Naive thymus-derived CD4-positive, alpha-beta T cell (primary cell): ENCODE results near the gene AGAP1. TPM values are rescaled to one million over a fixed set of nuclear protein-coding genes. Genes with fewer than 3 reads are reported as not detected.

Experiments
- ATAC-seq: fragments of 150-1000 bp; cut with Tn5 transposase; 2 replicates; pipeline ENCODE4 v1.10.0; 2021; ENCODE audit warnings: mild to moderate bottlenecking, moderate library complexity
- CTCF ChIA-PET: fragments of 350-600 bp; sonication (Branson Sonifier 250); formaldehyde crosslinking; loops from one replicate; lab custom pipeline; 2021; ENCODE audit warnings: antibody characterized with exemption; lab: Charles Lee
- POLR2A ChIA-PET: fragments of 350-600 bp; sonication (Branson Sonifier 250); formaldehyde crosslinking; loops from one replicate; lab custom pipeline; 2021; ENCODE audit warnings: antibody characterized with exemption, inconsistent platforms; lab: Charles Lee
- DNase-seq, 9 donors: peaks; one replicate each; pipeline versions ENCODE4 v3.0.0 to v3.0.0-alpha.2; 2020 to 2022; ENCODE audit warnings: mixed read lengths in 1 of 9
- H3K27ac ChIP-seq: one replicate; pipeline ENCODE4 v1.7.0; 2013; ENCODE audit warnings: mild to moderate bottlenecking, low read depth, low read length, moderate library complexity
- H3K27me3 ChIP-seq, 2 donors: one replicate each; pipeline ENCODE4 v1.7.0; 2013; ENCODE audit warnings: low read length in 2 of 2, mild to moderate bottlenecking in 2 of 2, moderate library complexity in 2 of 2; ENCODE audit not compliant: control insufficient read depth in 2 of 2, insufficient read depth in 2 of 2
- H3K36me3 ChIP-seq, 3 experiments: 1 replicate in 2 of 3; 2 replicates in 1 of 3; pipeline ENCODE4 v1.7.0; 2013; ENCODE audit warnings: low read length in 3 of 3, mild to moderate bottlenecking in 3 of 3, moderate library complexity in 1 of 3; ENCODE audit not compliant: insufficient read depth in 3 of 3, control insufficient read depth in 2 of 3
- H3K4me1 ChIP-seq, 2 donors: one replicate each; pipeline ENCODE4 v1.7.0; 2013; ENCODE audit warnings: low read length in 2 of 2, mild to moderate bottlenecking in 2 of 2, moderate library complexity in 1 of 2; ENCODE audit not compliant: control insufficient read depth in 2 of 2, insufficient read depth in 2 of 2
- H3K4me3 ChIP-seq: 2 replicates; pipeline ENCODE4 v1.7.0; 2013; ENCODE audit warnings: mild to moderate bottlenecking, low read length
- H3K9me3 ChIP-seq, 3 experiments: 1 replicate in 2 of 3; 2 replicates in 1 of 3; pipeline ENCODE4 v1.7.0; 2013; ENCODE audit warnings: low read length in 3 of 3; ENCODE audit not compliant: control insufficient read depth in 2 of 3
- H3K27ac Mint-ChIP-seq, 9 donors: one replicate each; pipeline ENCODE4 v1.8.0; 2020 to 2022; ENCODE audit warnings: mixed read lengths in 9 of 9, mild to moderate bottlenecking in 8 of 9, moderate library complexity in 5 of 9, inconsistent platforms in 2 of 9
- H3K27me3 Mint-ChIP-seq, 5 donors: one replicate each; pipeline ENCODE4 v1.8.0; 2021 to 2022; ENCODE audit warnings: mixed read lengths in 5 of 5, mild to moderate bottlenecking in 1 of 5
- H3K36me3 Mint-ChIP-seq, 5 donors: one replicate each; pipeline ENCODE4 v1.8.0; 2020 to 2022; ENCODE audit warnings: mixed read lengths in 5 of 5, mild to moderate bottlenecking in 3 of 5, inconsistent platforms in 1 of 5
- H3K4me1 Mint-ChIP-seq, 7 donors: one replicate each; pipeline ENCODE4 v1.8.0; 2020 to 2022; ENCODE audit warnings: mixed read lengths in 7 of 7, mild to moderate bottlenecking in 3 of 7, inconsistent platforms in 1 of 7
- H3K4me3 Mint-ChIP-seq, 10 donors: one replicate each; pipeline ENCODE4 v1.8.0; 2020 to 2022; ENCODE audit warnings: mild to moderate bottlenecking in 10 of 10, mixed read lengths in 10 of 10, moderate library complexity in 6 of 10, inconsistent platforms in 2 of 10
- H3K9me3 Mint-ChIP-seq, 11 donors: one replicate each; pipeline ENCODE4 v1.8.0; 2020 to 2022; ENCODE audit warnings: mixed read lengths in 11 of 11, mild to moderate bottlenecking in 4 of 11, inconsistent platforms in 1 of 11, moderate library complexity in 1 of 11
- intact Hi-C, 2 donors: fragments of 100-400 bp; cut with micrococcal nuclease; formaldehyde crosslinking; loops; one replicate each; pipeline ENCODE4 v1.15.1; 2023
- polyA plus RNA-seq, 2 donors: library from polyadenylated mRNA; unstranded; fragments of 300-500 nt; fragmentation: Illumina TruSeq; gene quantifications; one replicate each; pipeline ENCODE4 v1.2.3, GENCODE V29; 2021
- total RNA-seq, 6 experiments: library from RNA in 5 of 6; stranded (reverse) in 5 of 6; gene quantifications; 1 replicate in 5 of 6; 2 replicates in 1 of 6; pipeline ENCODE4 v1.2.3 and lab custom pipeline; 2021 to 2026

AGAP1 gene
- total and polyA plus RNA-seq, 7 experiments from 2014 or later: 0.35 to 9.6 (median 0.85) TPM; not detected in 2

DNA sequence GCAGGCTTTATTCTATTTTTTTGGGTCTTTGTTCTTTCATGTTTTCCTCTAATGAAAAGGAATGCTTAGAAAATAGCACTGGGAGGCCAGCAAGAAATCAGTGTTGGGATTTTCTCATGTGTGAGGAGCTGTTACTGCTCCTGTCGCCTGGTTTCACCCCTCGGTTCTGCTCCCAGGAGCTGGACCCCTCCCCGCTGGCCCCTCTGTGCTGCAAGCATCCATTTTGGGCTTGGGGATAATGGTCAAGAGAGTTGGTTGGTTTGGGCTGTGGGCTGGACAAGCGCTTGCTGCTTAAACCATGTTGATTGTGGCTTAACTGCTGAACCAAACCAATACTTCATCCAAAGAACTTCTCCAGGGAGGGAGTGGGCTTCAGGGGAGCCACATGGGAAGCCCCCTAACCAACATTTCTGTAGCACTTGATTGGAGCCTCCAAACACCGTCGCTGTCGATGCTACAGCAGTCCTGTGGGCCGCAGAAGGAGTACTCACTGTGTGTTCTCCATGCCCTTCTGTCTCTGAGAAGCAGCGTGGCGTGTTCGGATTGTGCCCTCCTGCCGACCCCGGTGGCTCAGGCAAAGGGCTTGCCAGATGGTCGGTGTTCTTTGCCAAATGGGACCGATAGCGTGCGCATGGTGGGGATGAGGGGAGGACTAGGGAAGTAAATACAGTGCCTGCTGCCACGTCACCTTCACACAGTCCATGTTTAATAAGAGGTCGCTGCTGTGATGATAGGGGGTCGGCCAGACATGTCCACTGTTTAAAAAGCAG, 40.0 kb downstream of the AGAP1 start:
- H3K36me3 Mint-ChIP-seq: no peaks in the 10 kb centered on the region
- Histone ChIP-seq H3K36me3 (no peaks in the 10 kb centered on the region), H3K4me1 (no peaks in the 10 kb centered on the region), H3K4me3 (no peak overlapping the region), H3K9me3 (no peaks in the 10 kb centered on the region), H3K27me3 (no peaks in the 10 kb centered on the region), H3K27ac (no peak overlapping the region)
- intact Hi-C loops: no loop called here
- no peak for ATAC-seq
- CTCF ChIA-PET: no interaction called here
- peaks cover 0 to 4% (median 0%) of the 10 kb centered on the region in 11 donors for H3K9me3 Mint-ChIP-seq
- no peak overlapping the region for H3K27ac Mint-ChIP-seq
- POLR2A ChIA-PET: no interaction called here
- H3K4me1 Mint-ChIP-seq: peaks cover 0 to 7% (median 0%) of the 10 kb centered on the region in 7 donors
- peaks cover 0 to 28% (median 6%) of the 10 kb centered on the region in 5 donors for H3K27me3 Mint-ChIP-seq
- H3K4me3 Mint-ChIP-seq: no peak overlapping the region
- no peak for DNase-seq

DNA sequence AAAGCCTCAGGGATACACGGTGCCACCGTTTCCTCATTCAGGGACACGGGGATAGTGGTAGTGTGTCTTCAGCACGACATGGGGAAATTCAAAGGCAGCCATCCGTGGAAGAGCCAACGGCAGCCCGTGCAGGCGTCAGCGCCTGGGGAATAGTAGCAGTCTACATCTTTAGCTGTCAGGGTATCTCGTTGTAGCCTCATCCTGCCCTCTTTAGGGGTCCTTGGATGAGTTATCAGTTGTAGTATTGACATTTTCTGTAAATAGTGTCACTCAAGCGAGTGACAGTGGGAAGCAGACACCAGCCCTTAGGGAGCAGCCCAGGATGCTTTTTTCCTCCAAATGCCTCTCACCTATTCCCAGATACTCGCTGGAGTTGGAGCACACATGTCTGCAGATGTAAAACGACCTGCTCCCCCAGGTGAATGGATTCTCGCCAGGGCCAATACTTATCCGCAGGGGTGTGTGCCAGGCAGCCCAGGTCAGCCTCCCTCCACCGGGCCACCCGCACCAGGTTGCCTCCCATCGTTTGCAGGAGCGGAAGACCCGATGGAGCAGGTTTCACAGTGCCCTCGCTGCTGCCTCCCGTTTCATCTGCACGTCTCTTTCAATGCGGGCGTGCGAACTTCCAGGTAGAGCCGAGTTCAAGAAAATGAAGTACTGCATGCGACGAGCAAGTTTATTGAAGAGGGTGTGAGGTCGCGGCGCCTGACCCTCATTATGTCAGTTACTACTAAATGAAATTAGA, 41.0 kb downstream of the AGAP1 start:
- Mint-ChIP-seq H3K27ac (no peak overlapping the region), H3K4me1 (peaks cover 0 to 7% (median 0%) of the 10 kb centered on the region in 7 donors), H3K4me3 (no peak overlapping the region), H3K36me3 (no peaks in the 10 kb centered on the region), H3K9me3 (peaks cover 0 to 4% (median 0%) of the 10 kb centered on the region in 11 donors), H3K27me3 (peaks cover 0 to 20% (median 10%) of the 10 kb centered on the region in 5 donors)
- DNase-seq (no peak), ATAC-seq (no peak)
- H3K4me3 ChIP-seq: no peak overlapping the region
- ChIA-PET POLR2A (no interaction called here), CTCF (no interaction called here)
- no peaks in the 10 kb centered on the region for H3K4me1 ChIP-seq
- H3K27ac ChIP-seq: no peak overlapping the region
- H3K27me3 ChIP-seq: no peaks in the 10 kb centered on the region
- intact Hi-C loops: no loop called here
- no peaks in the 10 kb centered on the region for H3K36me3 ChIP-seq
- no peaks in the 10 kb centered on the region for H3K9me3 ChIP-seq

DNA sequence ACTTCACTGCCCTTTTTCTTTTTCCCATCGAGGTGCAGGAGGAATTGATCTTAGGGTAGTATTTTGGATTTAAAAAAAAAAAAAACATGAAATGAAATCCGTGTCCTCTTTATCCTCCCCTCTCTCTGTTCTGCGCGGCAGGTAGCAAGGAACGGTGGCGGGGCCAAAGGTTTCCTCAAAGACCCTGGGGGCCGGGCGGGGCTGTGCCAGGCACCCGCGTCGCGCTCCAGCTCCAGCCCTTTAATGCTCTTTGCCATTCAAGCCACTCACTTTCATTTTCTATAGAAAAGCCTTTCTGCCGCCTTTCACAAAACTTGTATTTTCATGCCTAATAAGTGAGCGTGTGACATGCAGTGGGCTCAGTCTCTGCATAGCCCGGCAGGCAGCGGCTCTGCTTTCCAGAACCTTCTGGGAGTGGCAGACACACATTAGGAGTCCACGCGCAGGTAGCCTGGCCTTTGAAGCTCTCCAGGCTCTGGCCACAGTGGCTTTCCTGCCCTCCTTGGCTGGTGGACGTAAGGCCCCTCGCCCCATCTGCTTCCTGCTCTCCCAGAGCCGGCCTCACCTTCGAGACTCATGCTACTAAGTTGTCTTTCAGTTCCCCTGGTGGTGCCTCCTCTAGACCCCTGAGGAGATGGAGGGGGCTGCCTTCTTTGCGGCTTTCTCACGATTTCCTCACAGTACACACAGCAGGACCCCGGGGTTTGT, 41.7 kb downstream of the AGAP1 start:
- Mint-ChIP-seq H3K36me3 (no peaks in the 10 kb centered on the region), H3K4me1 (peaks cover 0 to 7% (median 0%) of the 10 kb centered on the region in 7 donors), H3K27ac (no peak overlapping the region), H3K4me3 (no peak overlapping the region), H3K27me3 (peaks cover 0 to 22% (median 10%) of the 10 kb centered on the region in 5 donors), H3K9me3 (peaks cover 0 to 4% (median 0%) of the 10 kb centered on the region in 11 donors)
- no peaks in the 10 kb centered on the region for H3K36me3 ChIP-seq
- H3K27ac ChIP-seq: no peak overlapping the region
- ChIA-PET CTCF (no interaction called here), POLR2A (no interaction called here)
- ATAC-seq: no peak
- intact Hi-C loops: no loop called here
- H3K4me1 ChIP-seq: no peaks in the 10 kb centered on the region
- H3K4me3 ChIP-seq: no peak overlapping the region
- no peak for DNase-seq
- no peaks in the 10 kb centered on the region for H3K9me3 ChIP-seq
- H3K27me3 ChIP-seq: no peaks in the 10 kb centered on the region

DNA sequence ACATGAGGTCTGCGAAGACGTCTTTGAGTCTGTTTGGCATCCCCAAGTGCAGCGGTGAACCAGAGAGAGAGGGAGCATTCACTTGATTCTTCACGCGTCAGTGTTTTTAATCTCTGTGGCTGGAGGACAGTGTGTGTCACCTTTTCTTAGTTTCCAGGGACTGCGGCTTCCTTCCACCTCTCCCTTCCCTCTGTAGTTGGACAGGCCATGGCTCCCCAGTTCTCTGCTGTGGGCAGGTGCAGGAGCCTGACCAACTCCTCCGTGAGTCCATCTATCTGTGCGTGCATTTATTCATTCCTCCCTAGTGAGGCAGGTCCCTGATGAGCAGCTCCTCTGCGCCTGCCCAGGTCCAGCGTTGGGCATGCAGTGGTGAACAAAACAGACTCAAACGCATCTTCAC, 42.9 kb downstream of the AGAP1 start:
- CTCF ChIA-PET: no interaction called here
- no peaks in the 10 kb centered on the region for H3K9me3 ChIP-seq
- H3K4me1 ChIP-seq: no peaks in the 10 kb centered on the region
- no peaks in the 10 kb centered on the region for H3K36me3 ChIP-seq
- DNase-seq (no peak), ATAC-seq (no peak)
- H3K27ac Mint-ChIP-seq: no peak overlapping the region
- H3K27me3 Mint-ChIP-seq: peaks cover 0 to 19% (median 10%) of the 10 kb centered on the region in 5 donors
- H3K36me3 Mint-ChIP-seq: no peaks in the 10 kb centered on the region
- H3K9me3 Mint-ChIP-seq: peaks cover 0 to 4% (median 0%) of the 10 kb centered on the region in 11 donors
- intact Hi-C loops: no loop called here
- H3K27ac ChIP-seq: no peak overlapping the region
- H3K27me3 ChIP-seq: no peaks in the 10 kb centered on the region
- no peak overlapping the region for H3K4me3 ChIP-seq
- no peak overlapping the region for H3K4me3 Mint-ChIP-seq
- H3K4me1 Mint-ChIP-seq: peaks cover 0 to 7% (median 0%) of the 10 kb centered on the region in 7 donors
- POLR2A ChIA-PET: no interaction called here

DNA sequence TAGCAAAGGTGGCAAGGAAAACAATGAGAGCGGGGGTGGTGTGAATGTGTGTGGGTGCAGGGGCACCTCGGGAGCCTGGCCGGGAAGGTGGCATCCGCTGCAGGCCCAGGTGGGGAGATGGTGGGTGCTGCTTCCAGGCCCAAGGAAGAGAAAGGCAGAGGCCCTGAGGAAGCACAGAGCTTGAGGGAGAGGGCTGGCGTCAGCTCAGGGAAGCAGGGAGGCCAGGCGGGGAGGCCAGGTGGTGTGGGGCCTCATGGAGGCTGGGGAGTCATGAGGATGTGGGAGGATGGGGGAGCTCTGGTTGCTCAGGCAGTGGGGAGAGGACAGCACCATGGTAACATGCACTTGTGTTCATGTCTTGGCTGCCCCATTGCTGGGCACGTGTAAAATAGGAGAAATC, 43.3 kb downstream of the AGAP1 start:
- H3K9me3 ChIP-seq: no peaks in the 10 kb centered on the region
- no peaks in the 10 kb centered on the region for H3K36me3 Mint-ChIP-seq
- ChIA-PET POLR2A (no interaction called here), CTCF (no interaction called here)
- no peak overlapping the region for H3K27ac Mint-ChIP-seq
- H3K36me3 ChIP-seq: no peaks in the 10 kb centered on the region
- peaks cover 0 to 19% (median 10%) of the 10 kb centered on the region in 5 donors for H3K27me3 Mint-ChIP-seq
- intact Hi-C loops: no loop called here
- H3K4me1 ChIP-seq: no peaks in the 10 kb centered on the region
- no peaks in the 10 kb centered on the region for H3K27me3 ChIP-seq
- H3K4me1 Mint-ChIP-seq: peaks cover 0 to 7% (median 0%) of the 10 kb centered on the region in 7 donors
- no peak overlapping the region for H3K27ac ChIP-seq
- no peak for ATAC-seq
- no peak overlapping the region for H3K4me3 Mint-ChIP-seq
- no peak for DNase-seq
- peaks cover 0 to 4% (median 0%) of the 10 kb centered on the region in 11 donors for H3K9me3 Mint-ChIP-seq
- H3K4me3 ChIP-seq: no peak overlapping the region

DNA sequence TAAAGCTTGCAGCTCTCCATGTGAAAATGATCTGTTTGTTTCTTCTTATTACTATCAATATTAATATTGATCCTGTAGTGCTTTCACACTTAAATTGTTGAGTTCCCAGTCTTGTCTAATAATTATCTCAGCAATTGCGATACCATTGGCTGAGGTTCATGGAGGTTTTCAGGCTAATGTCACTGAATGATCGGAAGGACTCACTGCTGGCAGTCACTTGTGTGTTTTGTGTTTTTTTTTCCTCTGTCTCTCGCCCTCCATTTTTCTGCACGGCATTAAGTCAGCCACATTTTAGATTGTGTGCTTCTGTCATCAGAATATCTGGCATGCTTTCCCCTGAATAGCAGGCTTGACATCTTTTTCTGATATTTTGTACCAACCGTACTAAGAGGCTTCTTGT, 43.7 kb downstream of the AGAP1 start:
- peaks cover 0 to 4% (median 0%) of the 10 kb centered on the region in 11 donors for H3K9me3 Mint-ChIP-seq
- Histone ChIP-seq H3K27ac (no peak overlapping the region), H3K4me3 (no peak overlapping the region), H3K36me3 (no peaks in the 10 kb centered on the region), H3K9me3 (no peaks in the 10 kb centered on the region), H3K27me3 (no peaks in the 10 kb centered on the region), H3K4me1 (no peaks in the 10 kb centered on the region)
- intact Hi-C loops: no loop called here
- H3K27me3 Mint-ChIP-seq: peaks cover 0 to 19% (median 10%) of the 10 kb centered on the region in 5 donors
- POLR2A ChIA-PET: no interaction called here
- H3K4me1 Mint-ChIP-seq: peaks cover 0 to 7% (median 0%) of the 10 kb centered on the region in 7 donors
- no peak overlapping the region for H3K4me3 Mint-ChIP-seq
- CTCF ChIA-PET: no interaction called here
- H3K36me3 Mint-ChIP-seq: no peaks in the 10 kb centered on the region
- no peak for DNase-seq
- no peak for ATAC-seq
- no peak overlapping the region for H3K27ac Mint-ChIP-seq
